Measurements from ENCODE around the gene COBLL1.
"Not testable (repeated sequence)": the region's sequence is repeated elsewhere in the genome, so short reads cannot be mapped to it uniquely, and the experiment has no call there.

The COBLL1 gene

GRCh38 chr2:164710837-164711765 is 130.5 kb downstream of the COBLL1 start:
- no peak for DNase-seq

- not testable (repeated sequence) for DNase-seq
Observed at GRCh38 chr2:164710252-164710836, 131.3 kb downstream of the COBLL1 start.

- DNase-seq, result no peak
Observed at GRCh38 chr2:164706522-164706921, 135.1 kb downstream of the COBLL1 start.

- no peak for DNase-seq
Observed at GRCh38 chr2:164705412-164706167, 136.0 kb downstream of the COBLL1 start.

- no peak for DNase-seq
Observed at GRCh38 chr2:164703915-164704706, 137.5 kb downstream of the COBLL1 start.

- DNase-seq, result no peak
Observed at GRCh38 chr2:164701565-164701964, 140.1 kb downstream of the COBLL1 start.

GRCh38 chr2:164700390-164700789 is 141.2 kb downstream of the COBLL1 start:
- DNase-seq, result no peak

GRCh38 chr2:164697688-164698461 is 143.7 kb downstream of the COBLL1 start:
- no peak for DNase-seq

- no peak for DNase-seq
Observed at GRCh38 chr2:164696634-164697033, 145.0 kb downstream of the COBLL1 start.

- no peak for DNase-seq
Observed at GRCh38 chr2:164694275-164694695, 147.3 kb downstream of the COBLL1 start.

- no peak for DNase-seq
Observed at GRCh38 chr2:164693834-164694233, 147.8 kb downstream of the COBLL1 start.

- DNase-seq, result no peak
Observed at GRCh38 chr2:164693390-164693789, 148.2 kb downstream of the COBLL1 start.

GRCh38 chr2:164692958-164693357 is 148.7 kb downstream of the COBLL1 start:
- DNase-seq, result no peak

- no peak for DNase-seq
Observed at GRCh38 chr2:164692114-164692513, 149.5 kb downstream of the COBLL1 start.

- DNase-seq, result no peak
Observed at GRCh38 chr2:164691346-164691887, 150.2 kb downstream of the COBLL1 start.

GRCh38 chr2:164690361-164690760 is 151.3 kb downstream of the COBLL1 start:
- DNase-seq, result no peak

- DNase-seq, result no peak
Observed at GRCh38 chr2:164688896-164689419, 152.7 kb downstream of the COBLL1 start.

GRCh38 chr2:164681009-164681408 is 160.6 kb downstream of the COBLL1 start:
- DNase-seq, result no peak

- no peak for DNase-seq
Observed at GRCh38 chr2:164678631-164679149, 162.9 kb downstream of the COBLL1 start.

- no peak for DNase-seq
Observed at GRCh38 chr2:164677733-164678132, 163.9 kb downstream of the COBLL1 start.

GRCh38 chr2:164677271-164677670 is 164.4 kb downstream of the COBLL1 start:
- no peak for DNase-seq

All from NK-92 treated with Interleukin-12 subunit alpha and Interleukin-12 subunit beta, amount 100 ng/mL, for 24 hours (cell line).